DOHH2 (cell line): ENCODE results near the gene RNU2-63P.
A peak's percentile ranks its signal among the peaks of the same experiment; 100 is the strongest.

Source experiments
- H3F3A ChIP-seq: fragments of 200-600 bp; sonication (generic), shearing (Covaris generic); 2 replicates; pipeline ENCODE4 v1.6.0; 2016; ENCODE audit warnings: antibody characterized with exemption, mild to moderate bottlenecking; ENCODE audit not compliant: control insufficient read depth, insufficient read depth
- H3K27ac ChIP-seq: fragments of 200-600 bp; sonication (generic); 2 replicates; pipeline ENCODE4 v1.5.1; 2014; ENCODE audit warnings: low read depth, mild to moderate bottlenecking, low read length, moderate library complexity
- H3K27me3 ChIP-seq: fragments of 200-600 bp; sonication (generic); 2 replicates; pipeline ENCODE4 v1.6.1; 2014; ENCODE audit warnings: mild to moderate bottlenecking, low read length, mixed read lengths; ENCODE audit not compliant: control insufficient read depth
- H3K36me3 ChIP-seq: fragments of 200-600 bp; sonication (generic); 2 replicates; pipeline ENCODE4 v1.6.1; 2014; ENCODE audit warnings: mild to moderate bottlenecking, low read length, moderate library complexity, mixed read lengths; ENCODE audit not compliant: control insufficient read depth
- H3K4me1 ChIP-seq: fragments of 200-600 bp; sonication (generic); 2 replicates; pipeline ENCODE4 v1.6.1; 2014; ENCODE audit warnings: mild to moderate bottlenecking, low read length, mixed read lengths; ENCODE audit not compliant: control insufficient read depth
- H3K4me2 ChIP-seq: fragments of 200-600 bp; sonication (generic); 2 replicates; pipeline ENCODE4 v1.6.0; 2014; ENCODE audit warnings: mild to moderate bottlenecking, low read length, moderate library complexity
- H3K4me3 ChIP-seq: fragments of 200-600 bp; sonication (generic); 2 replicates; pipeline ENCODE4 v1.5.1; 2014; ENCODE audit warnings: mild to moderate bottlenecking, low read length, mixed read lengths
- H3K79me2 ChIP-seq: fragments of 200-600 bp; sonication (generic); 2 replicates; pipeline ENCODE4 v1.6.1; 2014; ENCODE audit warnings: mild to moderate bottlenecking, low read length, mixed read lengths; ENCODE audit not compliant: control insufficient read depth
- H3K9me2 ChIP-seq: fragments of 200-600 bp; sonication (generic); replicated peaks from 2 replicates; pipeline ENCODE4 v1.6.1; 2014; ENCODE audit warnings: mild to moderate bottlenecking, low read length, mixed read lengths; ENCODE audit not compliant: control insufficient read depth
- H3K9me3 ChIP-seq: fragments of 200-600 bp; sonication (generic); 2 replicates; pipeline ENCODE4 v1.6.1; 2014; ENCODE audit warnings: antibody characterized with exemption, low read length, mixed read lengths; ENCODE audit not compliant: control insufficient read depth, insufficient read depth
- H4K20me1 ChIP-seq: fragments of 200-600 bp; sonication (generic); 2 replicates; pipeline ENCODE4 v1.6.0; 2014; ENCODE audit warnings: low read depth, mild to moderate bottlenecking, antibody characterized with exemption, low read length, moderate library complexity; ENCODE audit not compliant: control insufficient read depth, insufficient read depth
- CTCF ChIP-seq: fragments of 200-600 bp; sonication (generic); IDR thresholded peaks from one replicate; pipeline ENCODE4 v1.5.1; 2014; ENCODE audit warnings: antibody characterized with exemption, mild to moderate bottlenecking, low read depth, low read length; ENCODE audit not compliant: poor library complexity, severe bottlenecking
- EZH2phosphoT487 ChIP-seq: fragments of 200-600 bp; sonication (generic); IDR thresholded peaks from 2 replicates; pipeline ENCODE4 v1.6.1; 2017; ENCODE audit warnings: borderline replicate concordance, mild to moderate bottlenecking, antibody characterized with exemption, low read length, moderate library complexity, mixed read lengths

RNU2-63P gene

DNA sequence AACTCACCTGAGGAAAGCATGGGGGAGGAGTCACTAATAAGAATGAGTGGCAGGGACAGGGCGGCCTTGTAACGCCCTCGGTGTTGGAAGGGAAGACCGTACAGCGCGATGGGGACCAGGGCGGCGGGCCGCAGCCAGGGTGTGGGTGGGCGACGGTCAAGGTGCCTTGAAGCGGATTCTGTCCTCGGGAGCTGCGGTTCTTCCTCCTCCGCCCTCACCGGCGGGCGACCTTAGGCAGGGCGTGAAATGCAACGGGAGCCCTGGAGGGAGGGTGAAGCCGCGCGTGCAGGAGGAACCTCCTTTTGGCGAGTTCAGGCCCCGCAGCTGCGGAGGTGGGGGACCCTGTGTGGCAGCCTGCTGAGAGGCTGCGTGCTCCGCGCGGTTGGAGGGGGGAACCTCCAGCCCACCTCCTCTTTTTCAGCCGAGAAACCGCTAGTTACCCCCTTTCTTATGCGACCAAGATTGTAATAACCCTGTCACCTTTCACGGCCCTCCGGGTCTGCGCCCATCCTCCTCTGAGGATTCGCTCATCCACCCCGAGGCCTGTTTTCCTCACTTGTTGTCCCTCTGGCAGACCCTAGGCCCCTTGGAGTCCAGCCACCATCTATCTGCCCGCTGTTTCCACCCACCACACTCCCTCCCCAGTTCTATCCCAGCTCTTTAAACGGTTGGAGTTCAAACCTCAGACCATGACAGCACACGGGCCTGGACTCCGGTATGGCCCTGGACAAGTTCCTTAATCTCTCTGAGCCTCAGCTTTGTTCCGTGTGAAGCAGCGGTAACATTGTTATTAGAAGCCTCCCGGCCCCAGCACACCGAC lies 823 bp upstream of the RNU2-63P start:
- Histone ChIP-seq H3K27ac (peak overlapping the region; percentile 81), H3K4me1 (peaks cover 18% of the 10 kb centered on the region), H3K9me3 (peaks cover 15% of the 10 kb centered on the region), H4K20me1 (no peaks in the 10 kb centered on the region), H3K79me2 (peaks cover 5% of the 10 kb centered on the region; the same call in 1 of the 2 replicates), H3K36me3 (peaks cover 3% of the 10 kb centered on the region; the same call in 1 of the 2 replicates), H3K9me2 (no peaks in the 10 kb centered on the region), H3K4me2 (peak overlapping the region; percentile 80), H3F3A (peaks cover 14% of the 10 kb centered on the region), H3K4me3 (peak overlapping the region; percentile 91), H3K27me3 (no peaks in the 10 kb centered on the region)
- TF ChIP-seq EZH2phosphoT487 (no peak), CTCF (no peak)

GRCh38 chr2:88011011-88011410 lies 5.3 kb downstream of the RNU2-63P start:
- H3K36me3 ChIP-seq = no peaks in the 10 kb centered on the region
- peaks cover 10% of the 10 kb centered on the region for H3K4me1 ChIP-seq
- H3K4me2 ChIP-seq = no peak overlapping the region
- H3K9me3 ChIP-seq = no peaks in the 10 kb centered on the region
- H3K27ac ChIP-seq = no peak overlapping the region
- no peaks in the 10 kb centered on the region for H3K27me3 ChIP-seq
- no peak overlapping the region for H3K4me3 ChIP-seq
- TF ChIP-seq CTCF (no peak), EZH2phosphoT487 (no peak)
- no peaks in the 10 kb centered on the region for H3K9me2 ChIP-seq
- no peaks in the 10 kb centered on the region for H3K79me2 ChIP-seq
- H3F3A ChIP-seq = peaks cover 13% of the 10 kb centered on the region
- H4K20me1 ChIP-seq = no peaks in the 10 kb centered on the region

DNA sequence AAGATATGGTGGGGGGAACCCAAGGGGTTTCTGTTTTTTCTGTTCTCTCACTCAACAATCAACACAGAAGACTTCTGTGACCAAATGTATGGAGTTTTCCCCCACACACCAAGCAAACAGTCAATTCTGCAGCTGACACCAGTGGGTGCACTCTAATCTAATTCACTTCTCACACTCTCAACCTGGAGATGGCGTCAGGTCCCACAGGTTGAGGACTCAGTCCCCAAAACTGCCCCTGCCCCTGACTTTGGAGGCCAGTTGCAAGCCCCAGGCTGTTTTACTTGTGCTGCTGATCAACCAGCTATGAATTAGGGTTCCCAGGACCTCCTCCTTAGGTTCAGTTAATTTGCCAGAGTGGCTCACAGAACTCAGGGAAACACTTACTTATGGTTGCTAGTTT lies 6.2 kb downstream of the RNU2-63P start:
- Histone ChIP-seq H3K79me2 (no peaks in the 10 kb centered on the region), H4K20me1 (no peaks in the 10 kb centered on the region), H3K36me3 (no peaks in the 10 kb centered on the region), H3K9me3 (no peaks in the 10 kb centered on the region), H3K9me2 (no peaks in the 10 kb centered on the region), H3K4me1 (peaks cover 3% of the 10 kb centered on the region; the same call in 1 of the 2 replicates), H3K27me3 (no peaks in the 10 kb centered on the region), H3K4me2 (no peak overlapping the region), H3F3A (peaks cover 5% of the 10 kb centered on the region), H3K4me3 (no peak overlapping the region), H3K27ac (no peak overlapping the region)
- TF ChIP-seq EZH2phosphoT487 (no peak), CTCF (no peak)
